Mesenchymal stem cell (in vitro differentiated cells and primary cell): ENCODE measurements around the gene EFCAB3. TPM values are rescaled to one million over a fixed set of nuclear protein-coding genes. Genes with fewer than 3 reads are reported as not detected.
"Not testable (repeated sequence)": the region's sequence is repeated elsewhere in the genome, so short reads cannot be mapped to it uniquely, and the experiment has no call there.

Experiments
- DNase-seq: peaks from one replicate; pipeline ENCODE4 v3.0.0-alpha.2; 2013
- H2AFZ ChIP-seq: one replicate; pipeline ENCODE4 v1.6.1; 2013; ENCODE audit warnings: low read depth, mild to moderate bottlenecking, control low read depth, inconsistent platforms, low read length, moderate library complexity
- H2AK5ac ChIP-seq: 2 replicates; pipeline ENCODE4 v1.6.1; 2013; ENCODE audit warnings: low read length, moderate library complexity, mild to moderate bottlenecking, inconsistent platforms; ENCODE audit not compliant: severe bottlenecking
- H2BK120ac ChIP-seq: one replicate; pipeline ENCODE4 v1.6.1; 2013; ENCODE audit warnings: low read depth, mild to moderate bottlenecking, inconsistent platforms, low read length, moderate library complexity
- H2BK12ac ChIP-seq, 2 experiments: one replicate each; pipeline ENCODE4 v1.6.1; 2013; ENCODE audit warnings: inconsistent platforms in 2 of 2, low read length in 2 of 2, mild to moderate bottlenecking in 2 of 2, moderate library complexity in 2 of 2, control low read depth in 1 of 2
- H2BK15ac ChIP-seq: one replicate; pipeline ENCODE4 v1.6.1; 2013; ENCODE audit warnings: mild to moderate bottlenecking, low read depth, inconsistent platforms; ENCODE audit not compliant: poor library complexity, severe bottlenecking
- H2BK5ac ChIP-seq: 2 replicates; pipeline ENCODE4 v1.6.1; 2013; ENCODE audit warnings: low read depth, mild to moderate bottlenecking, low read length, control low read depth, inconsistent platforms; ENCODE audit not compliant: poor library complexity, severe bottlenecking
- H3K14ac ChIP-seq, 2 experiments: one replicate each; pipeline ENCODE4 v1.6.1; 2013; ENCODE audit warnings: inconsistent platforms in 2 of 2, low read length in 2 of 2, control low read depth in 1 of 2, mild to moderate bottlenecking in 1 of 2, moderate library complexity in 1 of 2
- H3K18ac ChIP-seq, 2 experiments: one replicate each; pipeline ENCODE4 v1.6.1; 2013; ENCODE audit warnings: inconsistent platforms in 2 of 2, low read length in 2 of 2, control low read depth in 1 of 2, low read depth in 1 of 2, mild to moderate bottlenecking in 1 of 2
- H3K23ac ChIP-seq, 2 experiments: one replicate each; pipeline ENCODE4 v1.6.1; 2013; ENCODE audit warnings: inconsistent platforms in 2 of 2, low read length in 2 of 2, mild to moderate bottlenecking in 2 of 2, moderate library complexity in 2 of 2, control low read depth in 1 of 2
- H3K27ac ChIP-seq: 2 replicates; pipeline ENCODE4 v1.5.1; 2013; ENCODE audit warnings: mild to moderate bottlenecking, moderate library complexity, low read length, control low read depth, inconsistent platforms; ENCODE audit not compliant: poor library complexity, severe bottlenecking
- H3K27me3 ChIP-seq, 2 experiments: 2 replicates each; pipeline versions ENCODE4 v1.6.1 to v1.7.0; 2013; ENCODE audit warnings: low read length in 2 of 2, mild to moderate bottlenecking in 2 of 2, moderate library complexity in 2 of 2, control low read depth in 1 of 2, inconsistent platforms in 1 of 2; ENCODE audit not compliant: control insufficient read depth in 1 of 2, insufficient read depth in 1 of 2
- H3K36me3 ChIP-seq, 2 experiments: 2 replicates each; pipeline versions ENCODE4 v1.6.1 to v1.7.0; 2013; ENCODE audit warnings: low read length in 2 of 2, control low read depth in 1 of 2, inconsistent platforms in 1 of 2, low read depth in 1 of 2, mild to moderate bottlenecking in 1 of 2; ENCODE audit not compliant: insufficient read depth in 2 of 2, control insufficient read depth in 1 of 2
- H3K4ac ChIP-seq, 2 experiments: one replicate each; pipeline ENCODE4 v1.6.1; 2013; ENCODE audit warnings: inconsistent platforms in 2 of 2, low read length in 2 of 2, mild to moderate bottlenecking in 2 of 2, moderate library complexity in 2 of 2, control low read depth in 1 of 2, low read depth in 1 of 2
- H3K4me1 ChIP-seq: 2 replicates; pipeline ENCODE4 v1.6.1; 2013; ENCODE audit warnings: low read depth, low read length, control low read depth; ENCODE audit not compliant: control insufficient read depth, insufficient read depth
- H3K4me2 ChIP-seq: 2 replicates; pipeline ENCODE4 v1.6.1; 2013; ENCODE audit warnings: low read length, mild to moderate bottlenecking, inconsistent platforms; ENCODE audit not compliant: poor library complexity, severe bottlenecking
- H3K4me3 ChIP-seq, 2 experiments: 2 replicates each; pipeline versions ENCODE4 v1.5.1 to v1.7.0; 2013; ENCODE audit warnings: low read length in 2 of 2, mild to moderate bottlenecking in 2 of 2, control low read depth in 1 of 2, low read depth in 1 of 2; ENCODE audit not compliant: insufficient read depth in 1 of 2
- H3K79me1 ChIP-seq: replicated peaks from 2 replicates; pipeline ENCODE4 v1.6.1; 2013; ENCODE audit warnings: mild to moderate bottlenecking, control low read depth, low read length, inconsistent platforms; ENCODE audit not compliant: poor library complexity, severe bottlenecking
- H3K9ac ChIP-seq: 2 replicates; pipeline ENCODE4 v1.7.0; 2013; ENCODE audit warnings: mild to moderate bottlenecking, low read length, moderate library complexity
- H3K9me3 ChIP-seq: 2 replicates; pipeline ENCODE4 v1.7.0; 2013; ENCODE audit warnings: mild to moderate bottlenecking, low read length; ENCODE audit not compliant: control insufficient read depth
- H4K8ac ChIP-seq: one replicate; pipeline ENCODE4 v1.6.1; 2013; ENCODE audit warnings: inconsistent platforms, mild to moderate bottlenecking, low read length, moderate library complexity
- H4K91ac ChIP-seq: one replicate; pipeline ENCODE4 v1.6.1; 2013; ENCODE audit warnings: mild to moderate bottlenecking, low read length, inconsistent platforms
- WGBS: methylation state at CpG from one replicate; pipeline ENCODE4 v1.1.7; 2013; ENCODE audit warnings: mixed read lengths; 5-methylcytosine and 5-hydroxymethylcytosine counted together
- small RNA-seq: library from polyadenylated mRNA; stranded (forward); fragments of <200 nt; extraction: miRNeasy Mini kit (QIAGEN cat#:217004); gene quantifications from one replicate; pipeline ENCODE3, GENCODE V24; 2013; ENCODE audit warnings: low read depth

Gene EFCAB3

DNA sequence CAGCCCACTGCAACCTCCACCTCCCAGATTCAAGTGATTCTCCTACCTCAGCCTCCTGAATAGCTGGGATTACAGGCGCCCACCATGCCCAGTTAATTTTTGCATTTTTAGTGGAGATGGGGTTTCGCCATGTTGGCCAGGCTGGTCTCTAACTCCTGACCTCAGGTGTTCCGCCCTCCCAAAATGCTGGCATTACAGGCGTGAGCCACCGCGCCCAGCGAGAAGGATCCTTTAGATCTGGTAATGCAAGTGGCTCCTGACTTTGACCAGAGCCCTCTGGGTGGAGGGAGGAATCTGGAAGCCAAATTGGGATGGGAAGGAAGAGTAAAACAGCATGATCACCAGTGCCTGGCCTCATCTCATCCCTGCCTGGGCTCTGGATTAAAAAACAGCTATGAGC is 84.9 kb downstream of the EFCAB3 start:
- 94% methylated on average over 7 of the region's 7 CpGs for WGBS
- not testable (repeated sequence) for H3K18ac ChIP-seq, DNase-seq

More for the DNA sequence above, 84.9 kb downstream of the EFCAB3 start:
- peaks cover 0 to 10% of the 10 kb centered on the region in 2 experiments for H3K27me3 ChIP-seq
- not testable (repeated sequence) for H3K23ac ChIP-seq, H2BK12ac ChIP-seq, H3K27ac ChIP-seq, H3K4me3 ChIP-seq, H2AK5ac ChIP-seq, H3K9ac ChIP-seq, H3K36me3 ChIP-seq, H3K4ac ChIP-seq, H3K14ac ChIP-seq, H3K9me3 ChIP-seq, H2BK15ac ChIP-seq, H3K4me1 ChIP-seq, H4K91ac ChIP-seq, H2AFZ ChIP-seq, H2BK120ac ChIP-seq, H4K8ac ChIP-seq, H2BK5ac ChIP-seq, H3K4me2 ChIP-seq, H3K79me1 ChIP-seq

Small RNA genes lying within 50 kb of the gene (small RNA-seq; reads per million reads assigned to genes)
- gene RNU7-52P, result not detected
